OCI-LY1 (cell line): ENCODE results near the gene ZFP90.
"Not testable (repeated sequence)": the region's sequence is repeated elsewhere in the genome, so short reads cannot be mapped to it uniquely, and the experiment has no call there.

Source experiments
- H2AFZ ChIP-seq: fragments of 200-600 bp; sonication (generic), shearing (Covaris generic); 2 replicates; pipeline ENCODE4 v1.6.0; 2014; ENCODE audit warnings: antibody characterized with exemption, mild to moderate bottlenecking, low read length
- H3F3A ChIP-seq: fragments of 200-600 bp; sonication (generic), shearing (Covaris generic); 2 replicates; pipeline ENCODE4 v1.6.0; 2014; ENCODE audit warnings: mild to moderate bottlenecking, antibody characterized with exemption, low read length, moderate library complexity; ENCODE audit not compliant: insufficient read depth
- H3K27ac ChIP-seq: fragments of 200-600 bp; sonication (generic); 2 replicates; pipeline ENCODE4 v1.5.1; 2014; ENCODE audit warnings: low read length, mixed run types, mild to moderate bottlenecking, low read depth; ENCODE audit not compliant: poor library complexity, severe bottlenecking
- H3K27me3 ChIP-seq: fragments of 200-600 bp; sonication (generic); 2 replicates; pipeline ENCODE4 v1.6.0; 2014; ENCODE audit warnings: antibody characterized with exemption, mild to moderate bottlenecking, low read length, moderate library complexity; ENCODE audit not compliant: insufficient read depth
- H3K36me3 ChIP-seq: fragments of 200-600 bp; sonication (generic); 2 replicates; pipeline ENCODE4 v1.6.1; 2014; ENCODE audit warnings: mild to moderate bottlenecking, antibody characterized with exemption, low read length, moderate library complexity, mixed read lengths; ENCODE audit not compliant: insufficient read depth
- H3K4me1 ChIP-seq: fragments of 200-600 bp; sonication (generic); 2 replicates; pipeline ENCODE4 v1.5.1; 2014; ENCODE audit warnings: mild to moderate bottlenecking, low read length, moderate library complexity; ENCODE audit not compliant: insufficient read depth, severe bottlenecking
- H3K4me2 ChIP-seq: fragments of 200-600 bp; sonication (generic), shearing (Covaris generic); 2 replicates; pipeline ENCODE4 v1.6.1; 2014; ENCODE audit warnings: low read length
- H3K4me3 ChIP-seq: fragments of 200-600 bp; sonication (generic); 2 replicates; pipeline ENCODE4 v1.5.1; 2014; ENCODE audit warnings: low read length, low read depth, mild to moderate bottlenecking, mixed read lengths; ENCODE audit not compliant: poor library complexity, severe bottlenecking
- H3K79me2 ChIP-seq: fragments of 200-600 bp; shearing (Covaris generic); 2 replicates; pipeline ENCODE4 v1.6.1; 2016; ENCODE audit warnings: mixed run types, low read length, mixed read lengths; ENCODE audit not compliant: insufficient read depth
- H3K9ac ChIP-seq: fragments of 200-600 bp; sonication (generic), shearing (Covaris generic); 2 replicates; pipeline ENCODE4 v1.6.1; 2014; ENCODE audit warnings: mild to moderate bottlenecking, low read length, mixed read lengths
- H3K9me2 ChIP-seq: fragments of 200-600 bp; sonication (generic), shearing (Covaris generic); 2 replicates; pipeline ENCODE4 v1.6.1; 2014; ENCODE audit warnings: low read depth, mild to moderate bottlenecking, low read length, mixed read lengths
- H3K9me3 ChIP-seq: fragments of 200-600 bp; shearing (Covaris generic); 2 replicates; pipeline ENCODE4 v1.6.1; 2014; ENCODE audit warnings: low read length, mixed read lengths
- H4K20me1 ChIP-seq: fragments of 200-600 bp; sonication (generic), shearing (Covaris generic); 2 replicates; pipeline ENCODE4 v1.6.0; 2016; ENCODE audit warnings: mild to moderate bottlenecking, low read length; ENCODE audit not compliant: insufficient read depth
- CTCF ChIP-seq: fragments of 200-600 bp; sonication (generic), shearing (Covaris generic); IDR thresholded peaks from 2 replicates; pipeline ENCODE4 v1.5.1; 2017; ENCODE audit warnings: mild to moderate bottlenecking, antibody characterized with exemption, low read length, moderate library complexity, mixed read lengths
- EZH2 ChIP-seq: fragments of 200-600 bp; sonication (generic), shearing (Covaris generic); IDR thresholded peaks from 2 replicates; pipeline ENCODE4 v1.8.0; 2017; ENCODE audit warnings: borderline replicate concordance, mixed run types, mild to moderate bottlenecking, antibody characterized with exemption, low read length, moderate library complexity, mixed read lengths

Gene ZFP90

GRCh38 chr16:68493412-68494070 lies 45.5 kb upstream of the ZFP90 start:
- H3K9me2 ChIP-seq: no peaks in the 10 kb centered on the region
- no peaks in the 10 kb centered on the region for H4K20me1 ChIP-seq
- H3K9me3 ChIP-seq: peaks cover 5% of the 10 kb centered on the region; the same call in 1 of the 2 replicates
- H3K79me2 ChIP-seq: no peaks in the 10 kb centered on the region
- H3K4me1 ChIP-seq: peaks cover 6% of the 10 kb centered on the region
- no peaks in the 10 kb centered on the region for H3K27me3 ChIP-seq
- H3K27ac ChIP-seq: no peak overlapping the region
- no peaks in the 10 kb centered on the region; the same call in 1 of the 2 replicates for H3K36me3 ChIP-seq
- no peak overlapping the region for H3K4me3 ChIP-seq
- no peak overlapping the region for H3K9ac ChIP-seq
- H3F3A ChIP-seq: no peaks in the 10 kb centered on the region
- H2AFZ ChIP-seq: no peak overlapping the region
- no peak overlapping the region for H3K4me2 ChIP-seq
- no peak for TF ChIP-seq EZH2
- no peak for TF ChIP-seq CTCF

GRCh38 chr16:68494261-68494660 lies 44.8 kb upstream of the ZFP90 start:
- H3K4me2 ChIP-seq, H3K9me3 ChIP-seq, H2AFZ ChIP-seq, H3K4me3 ChIP-seq, H3K4me1 ChIP-seq, H4K20me1 ChIP-seq, H3F3A ChIP-seq, H3K27ac ChIP-seq, H3K9ac ChIP-seq, H3K9me2 ChIP-seq, H3K27me3 ChIP-seq, H3K79me2 ChIP-seq, H3K36me3 ChIP-seq: not testable (repeated sequence)

- H3K4me2 ChIP-seq: no peak overlapping the region
- no peak overlapping the region for H3K9ac ChIP-seq
- no peaks in the 10 kb centered on the region for H3K9me2 ChIP-seq
- no peak overlapping the region for H3K27ac ChIP-seq
- H2AFZ ChIP-seq: no peak overlapping the region
- peaks cover 5% of the 10 kb centered on the region; the same call in 1 of the 2 replicates for H3K9me3 ChIP-seq
- no peak overlapping the region for H3K4me3 ChIP-seq
- no peak for TF ChIP-seq CTCF
- no peak for TF ChIP-seq EZH2
- H3K4me1 ChIP-seq: no peaks in the 10 kb centered on the region
- no peaks in the 10 kb centered on the region; the same call in 1 of the 2 replicates for H3K36me3 ChIP-seq
- H3F3A ChIP-seq: no peaks in the 10 kb centered on the region
- no peaks in the 10 kb centered on the region for H3K79me2 ChIP-seq
- no peaks in the 10 kb centered on the region for H4K20me1 ChIP-seq
- H3K27me3 ChIP-seq: peaks cover 6% of the 10 kb centered on the region; the same call in 1 of the 2 replicates
Observed at GRCh38 chr16:68496689-68497088, 42.4 kb upstream of the ZFP90 start.

GRCh38 chr16:68499006-68499405 lies 40.1 kb upstream of the ZFP90 start:
- Histone ChIP-seq H3K27me3 (peaks cover 7% of the 10 kb centered on the region; the same call in 1 of the 2 replicates), H3K9me3 (peaks cover under 1% of the 10 kb centered on the region; the same call in 1 of the 2 replicates), H3K9me2 (no peaks in the 10 kb centered on the region), H4K20me1 (no peaks in the 10 kb centered on the region), H3K9ac (no peak overlapping the region), H2AFZ (no peak overlapping the region), H3K79me2 (no peaks in the 10 kb centered on the region), H3K36me3 (no peaks in the 10 kb centered on the region; the same call in 1 of the 2 replicates), H3F3A (no peaks in the 10 kb centered on the region), H3K4me3 (no peak overlapping the region), H3K4me2 (no peak overlapping the region), H3K4me1 (no peaks in the 10 kb centered on the region), H3K27ac (no peak overlapping the region)
- TF ChIP-seq EZH2 (no peak), CTCF (no peak)
